SU-DHL-6 (cell line): Measurements from ENCODE around the gene ITPKB.

ENCODE experiments used
- H2AFZ ChIP-seq: fragments of 200-600 bp; sonication (generic); 2 replicates; pipeline ENCODE4 v1.6.1; 2014; ENCODE audit warnings: low read depth, mild to moderate bottlenecking, moderate library complexity, mixed read lengths, antibody characterized with exemption, low read length; ENCODE audit not compliant: severe bottlenecking
- H3F3A ChIP-seq: fragments of 200-600 bp; shearing (Covaris generic); 2 replicates; pipeline ENCODE4 v1.6.0; 2016; ENCODE audit warnings: antibody characterized with exemption, mild to moderate bottlenecking; ENCODE audit not compliant: insufficient read depth
- H3K27ac ChIP-seq: fragments of 200-600 bp; sonication (generic); 2 replicates; pipeline ENCODE4 v1.5.1; 2016; ENCODE audit warnings: low read depth, mild to moderate bottlenecking, low read length, moderate library complexity, mixed read lengths
- H3K27me3 ChIP-seq: fragments of 200-600 bp; sonication (generic), shearing (Covaris generic); 2 replicates; pipeline ENCODE4 v1.6.0; 2014; ENCODE audit warnings: mild to moderate bottlenecking, low read length
- H3K36me3 ChIP-seq: fragments of 200-600 bp; sonication (generic); 2 replicates; pipeline ENCODE4 v1.6.1; 2014; ENCODE audit warnings: mild to moderate bottlenecking, low read length, mixed read lengths
- H3K4me2 ChIP-seq: fragments of 300-600, 200-600 bp; shearing (Covaris generic), sonication (generic); 2 replicates; pipeline ENCODE4 v1.6.0; 2014; ENCODE audit warnings: low read length, low read depth, mild to moderate bottlenecking; ENCODE audit not compliant: poor library complexity, severe bottlenecking
- H3K4me3 ChIP-seq: fragments of 200-600 bp; sonication (generic); 2 replicates; pipeline ENCODE4 v1.5.1; 2014; ENCODE audit warnings: antibody characterized with exemption, low read length, mild to moderate bottlenecking, mixed read lengths; ENCODE audit not compliant: insufficient read depth, poor library complexity, severe bottlenecking
- H3K79me2 ChIP-seq: fragments of 200-600 bp; sonication (generic); 2 replicates; pipeline ENCODE4 v1.6.1; 2014; ENCODE audit warnings: mild to moderate bottlenecking, low read length, moderate library complexity; ENCODE audit not compliant: insufficient read depth
- H3K9ac ChIP-seq: fragments of 200-600 bp; sonication (generic); 2 replicates; pipeline ENCODE4 v1.7.0; 2014; ENCODE audit warnings: mild to moderate bottlenecking, low read length
- H3K9me2 ChIP-seq: fragments of 200-600 bp; sonication (generic); replicated peaks from 2 replicates; pipeline ENCODE4 v1.6.1; 2014; ENCODE audit warnings: low read length; ENCODE audit not compliant: insufficient read depth
- H3K9me3 ChIP-seq: fragments of 200-600 bp; sonication (generic); 2 replicates; pipeline ENCODE4 v1.6.1; 2014; ENCODE audit warnings: low read length, mixed read lengths; ENCODE audit not compliant: insufficient read depth
- H4K20me1 ChIP-seq: fragments of 200-600 bp; sonication (generic); 2 replicates; pipeline ENCODE4 v1.6.1; 2014; ENCODE audit warnings: low read depth, mild to moderate bottlenecking, antibody characterized with exemption, low read length, moderate library complexity, mixed read lengths
- CTCF ChIP-seq: fragments of 200-600 bp; sonication (generic); IDR thresholded peaks from one replicate; pipeline ENCODE4 v1.5.1; 2017; ENCODE audit warnings: antibody characterized with exemption, mild to moderate bottlenecking, low read length, moderate library complexity; ENCODE audit not compliant: insufficient read depth, poor library complexity, severe bottlenecking
- EZH2phosphoT487 ChIP-seq: fragments of 200-600 bp; sonication (generic), shearing (Covaris generic); conservative IDR thresholded peaks from 2 replicates; pipeline ENCODE4 v1.6.1; 2018; ENCODE audit warnings: mild to moderate bottlenecking, antibody characterized with exemption, low read length, moderate library complexity, mixed read lengths

ITPKB gene

GRCh38 chr1:226604560-226605317, 134.3 kb downstream of the ITPKB start:
- no peak overlapping the region for H3K27ac ChIP-seq
- TF ChIP-seq CTCF (no peak), EZH2phosphoT487 (no peak)

GRCh38 chr1:226603858-226604559, 135.1 kb downstream of the ITPKB start:
- no peaks in the 10 kb centered on the region for H3K79me2 ChIP-seq
- H3K27ac ChIP-seq, result no peak overlapping the region
- H3K36me3 ChIP-seq, result no peaks in the 10 kb centered on the region
- no peaks in the 10 kb centered on the region for H3K27me3 ChIP-seq
- H3K4me2 ChIP-seq, result no peak overlapping the region
- TF ChIP-seq EZH2phosphoT487 (no peak), CTCF (no peak)
- no peak overlapping the region for H3K4me3 ChIP-seq
- H4K20me1 ChIP-seq, result no peaks in the 10 kb centered on the region
- H3F3A ChIP-seq, result no peaks in the 10 kb centered on the region
- no peaks in the 10 kb centered on the region for H3K9me3 ChIP-seq
- H3K9me2 ChIP-seq, result no peaks in the 10 kb centered on the region
- H2AFZ ChIP-seq, result no peak overlapping the region
- no peak overlapping the region for H3K9ac ChIP-seq

More at GRCh38 chr1:226604560-226605317, 134.3 kb downstream of the ITPKB start:
- no peak overlapping the region for H3K9ac ChIP-seq
- H3K9me2 ChIP-seq, result no peaks in the 10 kb centered on the region
- H2AFZ ChIP-seq, result no peak overlapping the region
- H3K36me3 ChIP-seq, result no peaks in the 10 kb centered on the region
- no peak overlapping the region for H3K4me2 ChIP-seq
- H4K20me1 ChIP-seq, result no peaks in the 10 kb centered on the region
- H3F3A ChIP-seq, result no peaks in the 10 kb centered on the region
- no peaks in the 10 kb centered on the region for H3K27me3 ChIP-seq
- H3K9me3 ChIP-seq, result no peaks in the 10 kb centered on the region
- no peak overlapping the region for H3K4me3 ChIP-seq
- H3K79me2 ChIP-seq, result no peaks in the 10 kb centered on the region

GRCh38 chr1:226603022-226603857, 135.8 kb downstream of the ITPKB start:
- H3K27me3 ChIP-seq, result no peaks in the 10 kb centered on the region
- H3K9me3 ChIP-seq, result no peaks in the 10 kb centered on the region
- no peak overlapping the region for H3K4me3 ChIP-seq
- no peak overlapping the region for H3K9ac ChIP-seq
- TF ChIP-seq EZH2phosphoT487 (no peak), CTCF (no peak)
- H3K4me2 ChIP-seq, result no peak overlapping the region
- no peak overlapping the region for H2AFZ ChIP-seq
- no peaks in the 10 kb centered on the region for H3K79me2 ChIP-seq
- no peak overlapping the region for H3K27ac ChIP-seq
- H3K36me3 ChIP-seq, result no peaks in the 10 kb centered on the region
- H4K20me1 ChIP-seq, result no peaks in the 10 kb centered on the region
- no peaks in the 10 kb centered on the region for H3K9me2 ChIP-seq
- no peaks in the 10 kb centered on the region for H3F3A ChIP-seq
